ENCODE results near the gene STMN3. TPM values are rescaled to one million over a fixed set of nuclear protein-coding genes. Genes with fewer than 3 reads are reported as not detected.
"Not testable (repeated sequence)": the region's sequence is repeated elsewhere in the genome, so short reads cannot be mapped to it uniquely, and the experiment has no call there.

STMN3 gene
- total RNA-seq, 3 donors from 2014 or later: 11.8 to 19.6 (median 17.7) TPM

DNA sequence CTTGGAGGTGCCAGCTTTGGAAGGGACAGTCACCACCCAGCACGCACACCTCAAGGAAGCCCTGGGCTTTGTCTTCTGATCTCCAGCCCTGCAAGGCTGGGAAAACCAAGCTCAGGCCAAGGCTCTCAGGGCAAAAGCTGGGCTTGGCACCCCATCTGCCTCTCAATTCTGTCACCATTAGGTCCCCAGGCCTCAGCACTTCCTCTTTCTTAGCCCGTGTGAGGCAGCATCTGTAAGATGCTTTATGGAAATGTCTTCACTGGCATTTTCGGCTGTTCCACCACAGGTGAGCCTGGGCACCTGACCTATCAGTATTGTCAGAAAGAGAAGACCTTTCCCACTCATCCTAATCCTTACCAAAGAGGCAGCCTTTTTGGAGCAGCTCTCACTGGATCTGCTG lies 50.9 kb downstream of the STMN3 start:
- Histone ChIP-seq H3K4me3 (no peak overlapping the region), H3K4me1 (no peaks in the 10 kb centered on the region), H3K9me3 (no peaks in the 10 kb centered on the region), H3K36me3 (no peaks in the 10 kb centered on the region), H3K27me3 (no peaks in the 10 kb centered on the region), H3K27ac (no peak overlapping the region)
- no peak for DNase-seq (ENCODE audit: low spot score in 2 of 2)
- no peak for TF ChIP-seq POLR2A (IDR thresholded peaks at IDR 0.05)
- TF ChIP-seq CTCF (IDR thresholded peaks at IDR 0.05): no peak
- TF ChIP-seq POLR2AphosphoS5 (IDR thresholded peaks at IDR 0.05): no peak
- intact Hi-C loops (cut with DNase I; ENCODE audit: low total_unique reads): no loop called here

- H3K4me1 ChIP-seq; H3K27me3 ChIP-seq; H3K36me3 ChIP-seq; intact Hi-C loops (cut with DNase I; ENCODE audit: low total_unique reads); H3K4me3 ChIP-seq; H3K27ac ChIP-seq; DNase-seq (ENCODE audit: low spot score in 2 of 2); H3K9me3 ChIP-seq: not testable (repeated sequence)
These were observed 51.5 kb downstream of the STMN3 start for GRCh38 chr20:63601679-63602078.

DNA sequence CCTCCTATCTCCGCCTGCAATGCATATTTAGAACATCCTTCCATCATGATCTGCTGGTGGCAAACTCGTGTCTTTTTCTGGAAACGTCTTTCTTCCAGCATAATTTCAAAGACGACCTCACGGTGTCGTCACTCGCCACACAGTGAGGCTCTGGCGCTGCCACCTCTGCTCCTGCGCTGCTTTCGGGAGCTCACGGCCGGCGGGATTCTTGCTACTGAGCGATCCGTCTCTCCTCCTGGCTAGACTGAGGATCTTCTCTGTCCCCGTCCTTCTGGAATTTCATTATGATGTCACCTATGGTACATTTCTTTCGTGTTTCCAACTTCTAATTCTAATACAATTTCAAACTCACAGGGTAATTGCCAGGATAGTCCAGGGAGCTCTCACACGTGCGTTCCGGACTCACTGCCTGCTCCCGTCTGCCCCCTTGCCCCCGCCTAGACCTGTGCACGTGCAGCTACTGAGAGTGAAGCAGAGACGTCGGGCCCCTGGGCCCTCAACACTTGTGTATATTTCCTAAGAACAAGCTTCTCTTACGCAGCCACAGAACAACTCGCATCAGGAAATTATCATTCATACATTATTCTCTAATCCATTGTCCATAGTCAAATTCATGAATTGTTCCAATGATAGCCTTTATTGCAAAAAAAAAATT lies 53.7 kb downstream of the STMN3 start:
- DNase-seq (ENCODE audit: low spot score in 2 of 2): no peak
- no peaks in the 10 kb centered on the region for H3K27me3 ChIP-seq
- no peaks in the 10 kb centered on the region for H3K9me3 ChIP-seq
- no peak overlapping the region for H3K27ac ChIP-seq
- TF ChIP-seq CTCF (IDR thresholded peaks at IDR 0.05) (no peak), POLR2AphosphoS5 (IDR thresholded peaks at IDR 0.05) (no peak), POLR2A (IDR thresholded peaks at IDR 0.05) (no peak)
- intact Hi-C loops (cut with DNase I; ENCODE audit: low total_unique reads): no loop called here
- no peak overlapping the region for H3K4me3 ChIP-seq
- no peaks in the 10 kb centered on the region for H3K36me3 ChIP-seq
- no peaks in the 10 kb centered on the region for H3K4me1 ChIP-seq

GRCh38 chr20:63598479-63599395 lies 54.5 kb downstream of the STMN3 start:
- Histone ChIP-seq H3K36me3 (no peaks in the 10 kb centered on the region), H3K27me3 (no peaks in the 10 kb centered on the region), H3K9me3 (no peaks in the 10 kb centered on the region), H3K4me1 (no peaks in the 10 kb centered on the region), H3K4me3 (no peak overlapping the region), H3K27ac (no peak overlapping the region)
- no peak for DNase-seq (ENCODE audit: low spot score in 2 of 2)
- intact Hi-C loops (cut with DNase I; ENCODE audit: low total_unique reads): no loop called here
- TF ChIP-seq POLR2A (IDR thresholded peaks at IDR 0.05) (no peak), CTCF (IDR thresholded peaks at IDR 0.05) (no peak), POLR2AphosphoS5 (IDR thresholded peaks at IDR 0.05) (no peak)

DNA sequence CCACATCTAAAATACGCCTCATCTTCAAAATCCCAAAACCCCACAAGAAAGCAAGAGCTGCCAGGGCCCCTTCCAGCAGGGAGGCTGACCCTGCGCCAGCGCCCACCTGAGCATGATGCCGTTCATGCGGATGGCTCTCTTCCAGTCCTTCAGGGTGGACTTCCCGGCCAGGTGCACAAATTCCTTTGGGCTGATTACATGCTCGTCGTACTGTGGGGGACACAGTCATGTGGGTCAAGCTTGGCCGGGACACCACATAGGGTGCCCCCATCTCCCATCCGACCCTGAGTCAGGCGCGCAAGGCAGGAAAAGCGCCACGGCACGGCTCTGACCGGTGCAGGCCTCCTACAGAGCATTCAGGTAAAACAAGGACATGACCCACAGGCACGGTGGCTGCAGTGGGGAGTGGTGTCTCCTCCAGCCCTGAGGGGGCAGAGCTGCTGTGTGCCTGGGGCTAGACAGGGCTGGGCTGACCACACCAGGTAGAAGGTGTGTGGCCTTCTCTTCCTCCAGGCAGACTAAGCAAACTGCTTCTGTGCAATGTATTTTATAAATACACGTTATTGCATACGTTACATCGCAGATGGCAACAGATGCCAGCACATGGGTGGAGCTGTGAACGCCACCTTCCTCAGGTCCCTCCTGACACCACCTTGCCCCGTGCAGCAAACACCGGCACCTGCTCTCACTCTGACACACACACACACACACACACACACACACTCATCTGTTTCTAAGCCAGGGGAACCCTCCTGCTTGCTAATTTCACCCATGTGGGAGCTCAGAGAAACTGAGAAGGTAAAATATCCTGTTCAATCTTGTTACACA lies 55.4 kb downstream of the STMN3 start:
- DNase-seq (ENCODE audit: low spot score in 2 of 2): no peak
- no peak for TF ChIP-seq CTCF (IDR thresholded peaks at IDR 0.05)
- TF ChIP-seq POLR2AphosphoS5 (IDR thresholded peaks at IDR 0.05): no peak
- TF ChIP-seq POLR2A (IDR thresholded peaks at IDR 0.05): no peak
- Histone ChIP-seq H3K9me3 (no peaks in the 10 kb centered on the region), H3K4me1 (no peaks in the 10 kb centered on the region), H3K27ac (no peak overlapping the region), H3K4me3 (no peak overlapping the region), H3K36me3 (no peaks in the 10 kb centered on the region), H3K27me3 (no peaks in the 10 kb centered on the region)
- intact Hi-C loops (cut with DNase I; ENCODE audit: low total_unique reads): no loop called here

Data from breast epithelium (tissue), 4 donors.